GM21423 (cell line): Measurements from ENCODE around the gene KLHL17.

Experiments used
- ATAC-seq: cut with Tn5 transposase; IDR thresholded peaks from one replicate; pipeline ENCODE4 v1.9.1; 2021; ENCODE audit warnings: mild to moderate bottlenecking, moderate library complexity; ENCODE audit not compliant: unreplicated experiment

KLHL17 gene

GRCh38 chr1:921011-921837 lies 39.2 kb upstream of the KLHL17 start:
- ATAC-seq = no peak

- ATAC-seq = no peak
Observed at GRCh38 chr1:923131-923990, 37.0 kb upstream of the KLHL17 start, which contains the start of gene SAMD11. SAMD11 (plus strand) TSS chr1:923923; CDS start chr1:924432, 509 bp downstream.

- ATAC-seq = no peak
Observed at GRCh38 chr1:923991-924655, 36.3 kb upstream of the KLHL17 start.

GRCh38 chr1:924656-925560 lies 35.5 kb upstream of the KLHL17 start:
- no peak for ATAC-seq

- no peak for ATAC-seq
Observed at GRCh38 chr1:925561-926421, 34.6 kb upstream of the KLHL17 start.

- no peak for ATAC-seq
Observed at GRCh38 chr1:927234-927633, 33.1 kb upstream of the KLHL17 start.

- no peak for ATAC-seq
Observed at GRCh38 chr1:927748-928147, 32.6 kb upstream of the KLHL17 start.

- no peak for ATAC-seq
Observed at GRCh38 chr1:928825-929661, 31.3 kb upstream of the KLHL17 start.

- ATAC-seq = no peak
Observed at GRCh38 chr1:929712-930632, 30.4 kb upstream of the KLHL17 start.

GRCh38 chr1:930633-931138 lies 29.7 kb upstream of the KLHL17 start:
- ATAC-seq = no peak

GRCh38 chr1:931380-932172 lies 28.8 kb upstream of the KLHL17 start:
- ATAC-seq = no peak

- ATAC-seq = no peak
Observed at GRCh38 chr1:932173-932510, 28.2 kb upstream of the KLHL17 start.

- no peak for ATAC-seq
Observed at GRCh38 chr1:932776-933602, 27.4 kb upstream of the KLHL17 start.

- no peak for ATAC-seq
Observed at GRCh38 chr1:933603-933940, 26.8 kb upstream of the KLHL17 start.

GRCh38 chr1:934991-935750 lies 25.2 kb upstream of the KLHL17 start:
- no peak for ATAC-seq
